COLO668 (cell line): Measurements from ENCODE around the gene KCNH3.
"Not testable (repeated sequence)": the region's sequence is repeated elsewhere in the genome, so short reads cannot be mapped to it uniquely, and the experiment has no call there.

Experiments
- DNase-seq: peaks from one replicate; lab custom pipeline; 2025; ENCODE audit not compliant: unreplicated experiment; lab: John Stamatoyannopoulos, UW

The KCNH3 gene

GRCh38 chr12:49538510-49539403, at the start of gene KCNH3:
Gene KCNH3 (plus strand): TSS chr12:49539030. CDS start chr12:49539417, 387 bp downstream.
- peak; percentile 80 for DNase-seq

- no peak for DNase-seq
Observed at GRCh38 chr12:49489154-49489553, 49.7 kb upstream of the KCNH3 start.

- DNase-seq = no peak
Observed at GRCh38 chr12:49489720-49490119, 49.1 kb upstream of the KCNH3 start.

- no peak for DNase-seq
Observed at GRCh38 chr12:49491823-49492222, 47.0 kb upstream of the KCNH3 start.

- no peak for DNase-seq
Observed at GRCh38 chr12:49493900-49494299, 44.9 kb upstream of the KCNH3 start.

GRCh38 chr12:49496417-49497360, 42.1 kb upstream of the KCNH3 start:
- DNase-seq = no peak

- no peak for DNase-seq
Observed at GRCh38 chr12:49501895-49502294, 36.9 kb upstream of the KCNH3 start.

GRCh38 chr12:49502590-49502989, 36.2 kb upstream of the KCNH3 start:
- DNase-seq = no peak

GRCh38 chr12:49503674-49504180, 35.1 kb upstream of the KCNH3 start:
- no peak for DNase-seq

GRCh38 chr12:49505672-49506071, 33.2 kb upstream of the KCNH3 start:
- DNase-seq = no peak

- DNase-seq = no peak
Observed at GRCh38 chr12:49507139-49507538, 31.7 kb upstream of the KCNH3 start.

- not testable (repeated sequence) for DNase-seq
Observed at GRCh38 chr12:49509681-49510080, 29.1 kb upstream of the KCNH3 start.

- DNase-seq = no peak
Observed at GRCh38 chr12:49511410-49511809, 27.4 kb upstream of the KCNH3 start.

- no peak for DNase-seq
Observed at GRCh38 chr12:49512546-49512945, 26.3 kb upstream of the KCNH3 start.

GRCh38 chr12:49515266-49515665, 23.6 kb upstream of the KCNH3 start:
- no peak for DNase-seq

- DNase-seq = no peak
Observed at GRCh38 chr12:49518914-49519573, 19.8 kb upstream of the KCNH3 start.

- no peak for DNase-seq
Observed at GRCh38 chr12:49519574-49519936, 19.3 kb upstream of the KCNH3 start.

- no peak for DNase-seq
Observed at GRCh38 chr12:49521389-49521788, 17.4 kb upstream of the KCNH3 start.

- no peak for DNase-seq
Observed at GRCh38 chr12:49524660-49525324, 14.0 kb upstream of the KCNH3 start.

GRCh38 chr12:49525942-49526341, 12.9 kb upstream of the KCNH3 start:
- DNase-seq = no peak
